ENCODE measurements around the gene BTG4. TPM values are rescaled to one million over a fixed set of nuclear protein-coding genes. Genes with fewer than 3 reads are reported as not detected.

Gene BTG4
- total and polyA plus RNA-seq, 2 experiments from 2014 or later, result 0.33 TPM; not detected in 1

GRCh38 chr11:111542606-111543275 is 30.6 kb upstream of the BTG4 start:
- Histone ChIP-seq H4K20me1 (ENCODE audit: insufficient read depth) (no peaks in the 10 kb centered on the region), H3K4me3 (peak overlapping the region; percentile 90), H3K9ac (no peak overlapping the region), H3K27me3 (replicated peaks; ENCODE audit: insufficient read depth) (no peaks in the 10 kb centered on the region), H3F3A (ENCODE audit: insufficient read depth) (no peaks in the 10 kb centered on the region), H3K27ac (no peak overlapping the region), H3K4me1 (ENCODE audit: insufficient read depth) (peaks cover 36% of the 10 kb centered on the region), H3K9me2 (ENCODE audit: insufficient read depth) (no peaks in the 10 kb centered on the region), H3K36me3 (ENCODE audit: low read depth) (peaks cover 22% of the 10 kb centered on the region), H3K9me3 (ENCODE audit: low read depth) (no peaks in the 10 kb centered on the region), H3K79me2 (ENCODE audit: insufficient read depth) (peaks cover 42% of the 10 kb centered on the region), H3K4me2 (ENCODE audit: unreplicated experiment) (peak overlapping the region; percentile 98), H2AFZ (no peak overlapping the region)
- TF ChIP-seq EZH2phosphoT487 (IDR thresholded peaks at IDR 0.05; ENCODE audit: insufficient read depth, low read depth), result no peak
- TF ChIP-seq EZH2 (IDR thresholded peaks at IDR 0.05; ENCODE audit: insufficient read depth, poor library complexity, severe bottlenecking), result no peak
- WGBS, 2 experiments (ENCODE audit: low coverage in 1 of 2, low lambda C conversion rate in 2 of 2, missing lambda C conversion rate in 2 of 2), result 75 to 81% methylated on average over 10 of the region's 10 CpGs
- in situ Hi-C loops (cut with MboI), result no loop called here
- no peak for DNase-seq

- Histone ChIP-seq H3F3A (ENCODE audit: insufficient read depth) (no peaks in the 10 kb centered on the region), H3K4me3 (peak overlapping the region; percentile 90), H3K79me2 (ENCODE audit: insufficient read depth) (peaks cover 42% of the 10 kb centered on the region), H2AFZ (peak overlapping the region; percentile 86), H3K9ac (peak overlapping the region; percentile 90), H3K4me2 (ENCODE audit: unreplicated experiment) (peak overlapping the region; percentile 98), H3K9me2 (ENCODE audit: insufficient read depth) (no peaks in the 10 kb centered on the region), H3K9me3 (ENCODE audit: low read depth) (no peaks in the 10 kb centered on the region), H3K27ac (peak overlapping the region; percentile 70), H3K36me3 (ENCODE audit: low read depth) (peaks cover 10% of the 10 kb centered on the region), H3K4me1 (ENCODE audit: insufficient read depth) (peaks cover 36% of the 10 kb centered on the region), H3K27me3 (replicated peaks; ENCODE audit: insufficient read depth) (no peaks in the 10 kb centered on the region), H4K20me1 (ENCODE audit: insufficient read depth) (no peaks in the 10 kb centered on the region)
- in situ Hi-C loops (cut with MboI), result no loop called here
- TF ChIP-seq EZH2 (IDR thresholded peaks at IDR 0.05; ENCODE audit: insufficient read depth, poor library complexity, severe bottlenecking) (no peak), EZH2phosphoT487 (IDR thresholded peaks at IDR 0.05; ENCODE audit: insufficient read depth, low read depth) (no peak)
- 28 to 37% methylated on average over 29 to 40 of the region's 41 CpGs for WGBS, 2 experiments (ENCODE audit: low coverage in 1 of 2, low lambda C conversion rate in 2 of 2, missing lambda C conversion rate in 2 of 2)
- peak; percentile 77 for DNase-seq
Observed at GRCh38 chr11:111541254-111542061, 29.3 kb upstream of the BTG4 start.

- H3K4me2 ChIP-seq (ENCODE audit: unreplicated experiment), result peak overlapping the region; percentile 98
- H3K4me1 ChIP-seq (ENCODE audit: insufficient read depth), result peaks cover 36% of the 10 kb centered on the region
- H3K27me3 ChIP-seq (replicated peaks; ENCODE audit: insufficient read depth), result no peaks in the 10 kb centered on the region
- no peak for DNase-seq
- no peaks in the 10 kb centered on the region for H4K20me1 ChIP-seq (ENCODE audit: insufficient read depth)
- in situ Hi-C loops (cut with MboI), result no loop called here
- peaks cover 42% of the 10 kb centered on the region for H3K79me2 ChIP-seq (ENCODE audit: insufficient read depth)
- WGBS, 2 experiments (ENCODE audit: low coverage in 1 of 2, low lambda C conversion rate in 2 of 2, missing lambda C conversion rate in 2 of 2), result 0 to 3% methylated on average over 11 to 13 of the region's 22 CpGs
- H3K27ac ChIP-seq, result peak overlapping the region; percentile 70
- H3K4me3 ChIP-seq, result peak overlapping the region; percentile 90
- H2AFZ ChIP-seq, result peak overlapping the region; percentile 86
- H3K9me3 ChIP-seq (ENCODE audit: low read depth), result no peaks in the 10 kb centered on the region
- H3F3A ChIP-seq (ENCODE audit: insufficient read depth), result no peaks in the 10 kb centered on the region
- no peaks in the 10 kb centered on the region for H3K9me2 ChIP-seq (ENCODE audit: insufficient read depth)
- TF ChIP-seq EZH2phosphoT487 (IDR thresholded peaks at IDR 0.05; ENCODE audit: insufficient read depth, low read depth) (no peak), EZH2 (IDR thresholded peaks at IDR 0.05; ENCODE audit: insufficient read depth, poor library complexity, severe bottlenecking) (no peak)
- peaks cover 9% of the 10 kb centered on the region for H3K36me3 ChIP-seq (ENCODE audit: low read depth)
- peak overlapping the region; percentile 90 for H3K9ac ChIP-seq
Observed at GRCh38 chr11:111540937-111541253, 28.7 kb upstream of the BTG4 start.

- H3K9me3 ChIP-seq (ENCODE audit: low read depth), result no peaks in the 10 kb centered on the region
- peak within 1 kb of the TSS; percentile 90 for H3K9ac ChIP-seq
- peak; percentile 89 for DNase-seq
- peaks cover 42% of the 10 kb centered on the region for H3K79me2 ChIP-seq (ENCODE audit: insufficient read depth)
- no peaks in the 10 kb centered on the region for H3K27me3 ChIP-seq (replicated peaks; ENCODE audit: insufficient read depth)
- H3K4me3 ChIP-seq, result peak within 1 kb of the TSS; percentile 90
- peaks cover 36% of the 10 kb centered on the region for H3K4me1 ChIP-seq (ENCODE audit: insufficient read depth)
- in situ Hi-C loops (cut with MboI), result no loop called here
- H3K9me2 ChIP-seq (ENCODE audit: insufficient read depth), result no peaks in the 10 kb centered on the region
- H2AFZ ChIP-seq, result peak within 1 kb of the TSS; percentile 86
- H3F3A ChIP-seq (ENCODE audit: insufficient read depth), result no peaks in the 10 kb centered on the region
- WGBS, 2 experiments (ENCODE audit: low coverage in 1 of 2, low lambda C conversion rate in 2 of 2, missing lambda C conversion rate in 2 of 2), result 11 to 16% methylated on average over 48 to 49 of the region's 70 CpGs
- peak within 1 kb of the TSS; percentile 70 for H3K27ac ChIP-seq
- no peaks in the 10 kb centered on the region for H4K20me1 ChIP-seq (ENCODE audit: insufficient read depth)
- H3K36me3 ChIP-seq (ENCODE audit: low read depth), result peaks cover 9% of the 10 kb centered on the region
- no peak for TF ChIP-seq EZH2 (IDR thresholded peaks at IDR 0.05; ENCODE audit: insufficient read depth, poor library complexity, severe bottlenecking)
- TF ChIP-seq EZH2phosphoT487 (IDR thresholded peaks at IDR 0.05; ENCODE audit: insufficient read depth, low read depth), result no peak
- H3K4me2 ChIP-seq (ENCODE audit: unreplicated experiment), result peak within 1 kb of the TSS; percentile 98
Observed at GRCh38 chr11:111540114-111540936, 28.1 kb upstream of the BTG4 start, which contains the start of gene LAYN. TSS of gene LAYN (plus strand) at chr11:111540720. CDS start at chr11:111540844, 124 bp downstream.

Measured in GM23248 (cell line).